ENCODE measurements around the gene EDC3.

EDC3 gene

DNA sequence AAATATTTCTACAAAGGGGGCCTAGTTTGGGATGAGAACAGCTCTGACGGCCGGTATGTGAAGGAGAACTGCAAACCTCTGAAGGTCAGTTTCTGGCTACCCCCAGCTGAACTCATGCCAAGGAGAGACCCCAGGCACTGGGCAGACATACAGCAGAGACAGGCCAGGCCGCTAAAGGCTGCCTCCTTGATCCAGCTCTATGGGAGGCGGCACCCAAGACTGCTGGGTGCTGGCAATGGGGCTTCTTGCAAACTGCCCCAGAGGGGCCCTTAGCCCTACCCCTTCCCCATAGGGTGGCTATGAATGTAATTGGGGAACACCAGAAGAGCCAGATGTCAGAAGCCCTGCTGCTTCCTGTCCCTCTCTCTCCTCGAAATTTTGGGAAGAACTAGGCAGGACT is 66.9 kb downstream of the EDC3 start:
- Histone ChIP-seq H3K9ac (ENCODE audit: low read length) (no peak overlapping the region), H3K27me3 (ENCODE audit: control insufficient read depth, insufficient read depth, low read length) (no peaks in the 10 kb centered on the region), H3K9me3 (ENCODE audit: control insufficient read depth, low read length) (no peaks in the 10 kb centered on the region), H3K4me1 (ENCODE audit: control insufficient read depth, insufficient read depth, low read length) (peaks cover 2% of the 10 kb centered on the region), H3K36me3 (ENCODE audit: control insufficient read depth, insufficient read depth, low read length) (peaks cover 50% of the 10 kb centered on the region), H3K4me3 (ENCODE audit: low read length) (no peak overlapping the region)

DNA sequence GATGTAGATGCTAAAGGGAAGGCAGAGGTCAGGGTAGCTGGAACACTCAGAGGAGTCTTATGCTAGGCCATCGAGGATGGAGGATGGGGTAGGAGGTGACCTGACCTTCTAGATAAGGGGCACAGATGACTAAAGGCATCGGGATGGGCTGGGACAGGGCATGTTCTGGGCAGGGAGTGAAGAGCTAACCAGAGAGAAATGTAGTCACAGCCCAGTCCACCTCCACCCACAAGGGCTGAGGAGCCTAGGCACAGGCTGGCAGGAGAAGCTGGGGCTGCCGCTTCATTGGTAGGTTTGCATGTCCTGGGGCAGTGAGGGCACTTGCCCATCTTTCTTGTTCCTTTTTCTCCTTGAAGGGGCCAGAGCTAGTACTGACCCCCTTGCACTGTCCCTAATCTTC is 67.6 kb downstream of the EDC3 start:
- H3K27me3 ChIP-seq (ENCODE audit: control insufficient read depth, insufficient read depth, low read length), result no peaks in the 10 kb centered on the region
- H3K4me1 ChIP-seq (ENCODE audit: control insufficient read depth, insufficient read depth, low read length), result peaks cover 10% of the 10 kb centered on the region
- H3K9ac ChIP-seq (ENCODE audit: low read length), result no peak overlapping the region
- no peaks in the 10 kb centered on the region for H3K9me3 ChIP-seq (ENCODE audit: control insufficient read depth, low read length)
- no peak overlapping the region for H3K4me3 ChIP-seq (ENCODE audit: low read length)
- H3K36me3 ChIP-seq (ENCODE audit: control insufficient read depth, insufficient read depth, low read length), result peaks cover 51% of the 10 kb centered on the region

DNA sequence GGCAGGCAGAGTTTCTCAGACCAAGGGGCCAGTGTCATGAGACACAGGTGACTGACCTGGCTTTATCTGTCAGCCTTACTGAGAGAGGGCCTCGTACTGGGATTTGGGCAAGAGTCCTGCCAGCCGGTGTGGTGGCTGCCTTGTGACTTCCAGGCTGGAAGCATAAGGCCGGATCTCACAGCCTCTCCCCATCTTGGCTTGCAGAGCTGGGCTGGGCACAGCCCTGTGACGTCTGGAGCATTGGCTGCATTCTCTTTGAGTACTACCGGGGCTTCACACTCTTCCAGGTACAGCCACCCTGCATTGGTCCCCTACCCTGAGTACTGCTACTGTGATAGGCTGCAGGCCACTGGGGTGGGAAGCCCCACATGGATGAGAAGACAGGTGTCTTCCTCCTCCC is 68.1 kb downstream of the EDC3 start:
- Histone ChIP-seq H3K9me3 (ENCODE audit: control insufficient read depth, low read length) (no peaks in the 10 kb centered on the region), H3K9ac (ENCODE audit: low read length) (no peak overlapping the region), H3K27me3 (ENCODE audit: control insufficient read depth, insufficient read depth, low read length) (no peaks in the 10 kb centered on the region), H3K4me3 (ENCODE audit: low read length) (no peak overlapping the region), H3K4me1 (ENCODE audit: control insufficient read depth, insufficient read depth, low read length) (peaks cover 10% of the 10 kb centered on the region), H3K36me3 (ENCODE audit: control insufficient read depth, insufficient read depth, low read length) (peaks cover 51% of the 10 kb centered on the region)

DNA sequence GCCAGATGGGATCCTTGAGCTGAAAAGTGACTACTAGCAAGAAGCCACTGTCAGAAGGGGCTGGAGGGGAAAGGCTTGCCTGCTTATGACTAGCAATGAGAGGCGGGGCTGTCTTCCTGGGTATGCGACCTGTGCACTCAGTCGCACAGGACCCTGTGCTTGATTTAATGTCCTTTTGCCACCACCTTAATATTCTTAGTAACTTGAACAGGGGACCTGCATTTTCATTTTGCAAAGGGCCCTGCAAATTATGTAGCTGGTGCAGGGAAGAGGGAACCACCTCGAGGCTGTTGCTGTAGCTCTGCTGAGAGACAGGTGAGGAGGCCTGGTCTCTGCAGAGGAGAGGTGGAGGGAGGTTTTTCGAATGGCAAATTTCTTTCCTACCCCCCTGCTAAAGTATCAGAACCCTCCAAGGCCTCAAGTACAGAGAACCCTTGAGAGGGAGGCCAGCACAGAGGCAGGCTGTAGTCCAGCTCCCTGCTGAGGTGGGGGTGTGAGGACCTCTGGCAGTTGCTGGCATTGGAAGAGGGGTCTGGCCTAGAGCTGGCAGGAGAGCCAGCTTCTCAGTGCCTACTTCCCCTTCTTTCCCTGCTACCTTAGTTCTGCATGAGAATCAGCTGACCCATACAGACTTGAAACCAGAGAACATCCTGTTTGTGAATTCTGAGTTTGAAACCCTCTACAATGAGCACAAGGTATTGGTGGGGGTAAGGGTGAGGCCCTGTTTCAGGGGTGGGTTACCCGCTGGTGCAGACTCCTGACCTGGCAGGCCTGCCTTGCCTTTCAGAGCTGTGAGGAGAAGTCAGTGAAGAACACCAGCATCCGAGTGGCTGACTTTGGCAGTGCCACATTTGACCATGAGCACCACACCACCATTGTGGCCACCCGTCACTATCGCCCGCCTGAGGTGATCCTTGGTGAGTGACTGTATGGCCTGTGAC is 68.8 kb downstream of the EDC3 start:
- Histone ChIP-seq H3K36me3 (ENCODE audit: control insufficient read depth, insufficient read depth, low read length) (peaks cover 53% of the 10 kb centered on the region), H3K9ac (ENCODE audit: low read length) (no peak overlapping the region)

DNA sequence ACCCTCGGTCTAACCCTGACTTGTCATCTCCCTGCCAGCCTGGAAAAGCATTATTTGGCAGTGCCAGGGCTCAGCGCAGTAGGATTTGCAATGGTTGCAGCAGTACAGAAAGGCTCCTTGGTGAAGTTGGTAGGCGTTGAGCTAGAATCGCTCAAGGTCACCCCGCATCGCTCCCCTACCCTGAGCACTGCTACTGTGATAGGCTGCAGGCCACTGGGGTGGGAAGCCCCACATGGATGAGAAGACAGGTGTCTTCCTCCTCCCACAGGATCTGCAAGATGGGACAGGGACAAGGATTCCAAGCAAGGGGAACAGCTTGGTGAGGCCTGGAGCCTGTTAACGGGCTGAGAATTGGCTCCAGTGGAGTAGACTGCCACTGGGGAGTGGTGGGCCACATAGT is 69.5 kb downstream of the EDC3 start:
- H3K9ac ChIP-seq (ENCODE audit: low read length), result no peak overlapping the region

More for the DNA sequence above, 68.8 kb downstream of the EDC3 start:
- no peak overlapping the region for H3K4me3 ChIP-seq (ENCODE audit: low read length)
- H3K9me3 ChIP-seq (ENCODE audit: control insufficient read depth, low read length), result no peaks in the 10 kb centered on the region
- no peaks in the 10 kb centered on the region for H3K27me3 ChIP-seq (ENCODE audit: control insufficient read depth, insufficient read depth, low read length)
- peaks cover 10% of the 10 kb centered on the region for H3K4me1 ChIP-seq (ENCODE audit: control insufficient read depth, insufficient read depth, low read length)

DNA sequence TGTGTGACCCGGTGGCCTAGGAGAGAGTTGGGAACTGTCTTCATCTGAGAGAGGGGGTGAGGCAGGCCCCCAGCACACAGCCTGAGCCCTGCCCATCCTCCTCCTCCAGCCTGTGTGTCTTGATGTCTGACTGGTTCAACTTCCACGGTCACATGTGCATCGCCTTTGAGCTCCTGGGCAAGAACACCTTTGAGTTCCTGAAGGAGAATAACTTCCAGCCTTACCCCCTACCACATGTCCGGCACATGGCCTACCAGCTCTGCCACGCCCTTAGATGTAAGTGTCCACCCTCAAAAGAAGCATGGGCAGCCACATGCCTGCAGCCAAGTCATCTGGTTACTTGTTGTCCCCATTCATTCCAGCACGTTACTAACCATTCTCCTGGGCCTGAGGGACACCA is 70.1 kb downstream of the EDC3 start:
- H3K36me3 ChIP-seq (ENCODE audit: control insufficient read depth, insufficient read depth, low read length), result peaks cover 59% of the 10 kb centered on the region
- no peaks in the 10 kb centered on the region for H3K27me3 ChIP-seq (ENCODE audit: control insufficient read depth, insufficient read depth, low read length)
- no peak overlapping the region for H3K9ac ChIP-seq (ENCODE audit: low read length)
- peaks cover 14% of the 10 kb centered on the region for H3K4me1 ChIP-seq (ENCODE audit: control insufficient read depth, insufficient read depth, low read length)
- H3K9me3 ChIP-seq (ENCODE audit: control insufficient read depth, low read length), result no peaks in the 10 kb centered on the region
- no peak overlapping the region for H3K4me3 ChIP-seq (ENCODE audit: low read length)

More for the DNA sequence above, 69.5 kb downstream of the EDC3 start:
- Histone ChIP-seq H3K9me3 (ENCODE audit: control insufficient read depth, low read length) (no peaks in the 10 kb centered on the region), H3K4me1 (ENCODE audit: control insufficient read depth, insufficient read depth, low read length) (peaks cover 11% of the 10 kb centered on the region), H3K4me3 (ENCODE audit: low read length) (no peak overlapping the region), H3K27me3 (ENCODE audit: control insufficient read depth, insufficient read depth, low read length) (no peaks in the 10 kb centered on the region), H3K36me3 (ENCODE audit: control insufficient read depth, insufficient read depth, low read length) (peaks cover 57% of the 10 kb centered on the region)

DNA sequence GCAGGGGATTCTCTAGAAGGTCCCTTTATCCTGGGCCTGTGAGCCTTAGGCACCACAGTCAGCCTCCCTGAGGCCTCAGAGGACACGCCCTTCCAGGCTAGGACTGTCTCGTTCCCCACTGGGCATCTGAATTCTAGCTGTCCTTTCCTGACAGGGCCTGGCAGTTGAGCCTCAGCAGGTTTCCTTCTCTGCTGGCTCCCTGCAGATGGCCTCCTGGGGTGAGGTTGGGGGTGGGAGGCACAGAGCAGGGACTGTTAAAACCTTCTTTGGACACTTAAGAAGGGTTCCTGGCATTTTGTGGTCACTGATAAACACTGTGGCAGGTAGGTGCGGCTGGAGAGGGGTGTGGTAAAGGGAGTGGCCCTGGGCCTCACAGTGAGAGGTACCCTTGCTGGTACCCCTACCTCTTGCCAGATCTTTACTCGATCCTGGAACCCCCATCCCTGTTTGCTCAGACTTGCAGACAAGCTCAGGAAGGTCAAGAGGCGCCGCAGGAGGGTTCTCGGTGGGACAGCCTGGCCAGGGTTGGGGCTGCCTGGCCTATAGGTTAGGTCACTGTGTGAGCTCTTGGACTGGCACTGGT is 71.7 kb downstream of the EDC3 start:
- Histone ChIP-seq H3K9ac (ENCODE audit: low read length) (no peak overlapping the region), H3K36me3 (ENCODE audit: control insufficient read depth, insufficient read depth, low read length) (peaks cover 63% of the 10 kb centered on the region), H3K4me3 (ENCODE audit: low read length) (no peak overlapping the region), H3K9me3 (ENCODE audit: control insufficient read depth, low read length) (no peaks in the 10 kb centered on the region), H3K4me1 (ENCODE audit: control insufficient read depth, insufficient read depth, low read length) (peaks cover 14% of the 10 kb centered on the region), H3K27me3 (ENCODE audit: control insufficient read depth, insufficient read depth, low read length) (no peaks in the 10 kb centered on the region)

DNA sequence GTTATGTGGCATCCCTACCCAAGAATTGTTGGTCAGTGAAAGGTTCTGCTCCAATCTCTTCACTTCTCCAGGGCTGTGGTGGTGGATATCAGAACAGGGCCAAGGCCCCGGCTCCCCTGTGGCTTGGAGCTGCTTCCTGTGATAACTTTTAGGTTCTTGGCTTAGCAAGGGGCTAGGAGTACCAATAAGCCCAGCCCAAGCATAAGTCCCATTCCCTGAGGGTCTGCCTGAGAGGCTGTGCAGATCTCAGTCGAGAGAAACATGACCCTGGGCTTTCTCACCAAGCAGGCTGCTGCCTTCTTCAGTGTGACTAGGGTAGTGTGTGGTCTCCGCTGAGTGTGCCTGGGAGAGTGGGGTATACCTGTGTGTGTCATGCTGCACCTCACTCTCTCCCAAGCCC is 73.1 kb downstream of the EDC3 start:
- H3K9me3 ChIP-seq (ENCODE audit: control insufficient read depth, low read length), result no peaks in the 10 kb centered on the region
- H3K27me3 ChIP-seq (ENCODE audit: control insufficient read depth, insufficient read depth, low read length), result no peaks in the 10 kb centered on the region
- H3K4me1 ChIP-seq (ENCODE audit: control insufficient read depth, insufficient read depth, low read length), result peaks cover 23% of the 10 kb centered on the region
- H3K9ac ChIP-seq (ENCODE audit: low read length), result no peak overlapping the region
- peaks cover 58% of the 10 kb centered on the region for H3K36me3 ChIP-seq (ENCODE audit: control insufficient read depth, insufficient read depth, low read length)
- no peak overlapping the region for H3K4me3 ChIP-seq (ENCODE audit: low read length)

DNA sequence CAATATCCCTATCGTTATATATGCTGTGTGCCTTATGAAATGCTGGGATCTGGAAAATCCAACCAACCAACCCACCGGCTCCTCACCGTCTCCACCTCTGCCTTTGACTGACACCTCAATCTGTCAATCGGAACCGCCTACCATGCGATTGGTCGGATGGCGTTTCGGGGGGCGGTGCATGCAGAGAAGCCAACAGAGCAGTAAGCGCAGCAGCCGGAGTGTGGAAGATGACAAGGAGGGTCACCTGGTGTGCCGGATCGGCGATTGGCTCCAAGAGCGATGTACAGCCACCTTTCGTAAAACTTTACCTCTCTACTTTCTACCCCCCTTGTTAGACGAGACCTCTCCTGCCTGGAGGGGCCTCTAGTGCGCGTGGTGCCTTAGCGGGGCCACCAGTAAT is 73.9 kb downstream of the EDC3 start:
- no peak overlapping the region for H3K4me3 ChIP-seq (ENCODE audit: low read length)
- no peaks in the 10 kb centered on the region for H3K27me3 ChIP-seq (ENCODE audit: control insufficient read depth, insufficient read depth, low read length)
- no peak overlapping the region for H3K9ac ChIP-seq (ENCODE audit: low read length)
- no peaks in the 10 kb centered on the region for H3K9me3 ChIP-seq (ENCODE audit: control insufficient read depth, low read length)
- peaks cover 58% of the 10 kb centered on the region for H3K36me3 ChIP-seq (ENCODE audit: control insufficient read depth, insufficient read depth, low read length)
- peaks cover 32% of the 10 kb centered on the region for H3K4me1 ChIP-seq (ENCODE audit: control insufficient read depth, insufficient read depth, low read length)

DNA sequence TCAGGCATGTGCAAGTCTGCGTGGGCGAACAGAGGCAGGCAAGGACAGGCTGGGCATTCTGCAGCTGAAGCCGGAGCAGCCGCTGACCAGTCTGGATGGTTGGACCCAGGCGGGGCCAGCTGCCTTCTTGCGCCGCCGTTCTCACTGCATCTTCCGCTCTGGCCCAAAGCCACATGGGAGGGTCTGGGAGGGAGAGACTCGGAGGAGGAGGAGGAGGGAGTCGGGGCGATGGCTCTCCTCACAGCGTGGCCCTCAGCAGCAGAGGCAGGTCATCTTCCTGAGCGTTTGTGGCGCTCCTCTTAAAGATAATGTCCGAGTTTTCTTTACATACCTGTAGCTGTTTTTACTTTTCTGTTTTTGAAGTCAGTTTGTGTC is 74.3 kb downstream of the EDC3 start:
- H3K4me1 ChIP-seq (ENCODE audit: control insufficient read depth, insufficient read depth, low read length), result peaks cover 36% of the 10 kb centered on the region

DNA sequence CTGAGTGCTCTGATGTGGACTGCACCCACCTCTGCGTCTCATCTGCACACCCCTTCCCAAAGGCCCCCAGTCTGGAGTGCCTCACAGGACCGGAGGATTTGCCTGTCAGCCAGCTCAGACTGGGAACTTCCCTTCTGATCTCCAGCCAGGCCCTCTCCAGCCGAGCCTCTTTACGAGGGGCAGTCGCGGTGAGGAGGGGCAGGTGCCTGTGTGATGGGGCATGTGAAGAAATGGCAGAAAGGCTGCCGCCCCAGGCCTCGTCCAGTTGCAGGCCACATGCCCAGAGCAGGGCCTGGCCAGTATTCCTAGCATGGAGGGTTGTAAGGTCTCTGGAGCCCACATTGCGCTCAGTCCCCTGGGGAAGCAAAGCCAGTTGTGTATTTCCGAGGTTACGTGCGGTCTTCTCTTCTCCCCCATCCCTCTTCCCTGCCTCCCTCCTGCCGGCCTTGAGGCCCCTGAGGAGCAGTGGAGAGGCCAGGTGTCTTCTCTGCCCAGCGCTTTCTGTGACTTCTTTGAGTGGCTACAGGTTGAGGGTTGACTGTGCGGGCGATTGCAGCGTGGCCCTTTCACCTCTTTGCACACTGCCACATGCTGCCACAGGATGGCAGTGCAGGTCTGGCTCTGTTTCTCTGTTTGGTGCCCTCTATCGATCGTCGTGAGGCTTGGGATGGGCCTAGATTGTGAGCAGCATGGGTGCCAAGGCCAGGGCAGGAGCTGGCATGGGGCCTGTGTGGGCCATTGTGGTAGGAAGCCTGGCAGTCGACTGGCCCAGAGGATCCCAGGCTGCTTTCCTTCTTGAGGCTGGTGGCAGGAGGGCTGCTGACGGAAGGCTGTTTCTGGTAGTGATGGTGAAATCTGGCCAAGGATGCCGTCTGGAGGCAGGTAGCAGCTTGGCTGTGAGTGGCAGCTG is 74.9 kb downstream of the EDC3 start:
- no peak overlapping the region for H3K4me3 ChIP-seq (ENCODE audit: low read length)
- no peaks in the 10 kb centered on the region for H3K9me3 ChIP-seq (ENCODE audit: control insufficient read depth, low read length)
- no peak overlapping the region for H3K9ac ChIP-seq (ENCODE audit: low read length)
- no peaks in the 10 kb centered on the region for H3K27me3 ChIP-seq (ENCODE audit: control insufficient read depth, insufficient read depth, low read length)
- H3K4me1 ChIP-seq (ENCODE audit: control insufficient read depth, insufficient read depth, low read length), result peaks cover 38% of the 10 kb centered on the region
- H3K36me3 ChIP-seq (ENCODE audit: control insufficient read depth, insufficient read depth, low read length), result peaks cover 50% of the 10 kb centered on the region

More for the DNA sequence above, 74.3 kb downstream of the EDC3 start:
- Histone ChIP-seq H3K36me3 (ENCODE audit: control insufficient read depth, insufficient read depth, low read length) (peaks cover 57% of the 10 kb centered on the region), H3K4me3 (ENCODE audit: low read length) (no peak overlapping the region), H3K9ac (ENCODE audit: low read length) (no peak overlapping the region), H3K9me3 (ENCODE audit: control insufficient read depth, low read length) (no peaks in the 10 kb centered on the region), H3K27me3 (ENCODE audit: control insufficient read depth, insufficient read depth, low read length) (no peaks in the 10 kb centered on the region)

Data from mucosa of stomach (tissue), 1 donor.